BJ (cell line): ENCODE results near the gene JCHAIN. TPM values are rescaled to one million over a fixed set of nuclear protein-coding genes. Genes with fewer than 3 reads are reported as not detected.

Experiments
- CTCF ChIA-PET: fragments of 350-600 bp; formaldehyde crosslinking; extraction: SDS; loops from one replicate; lab custom pipeline; 2021; ENCODE audit warnings: antibody characterized with exemption, inconsistent platforms; lab: Yijun Ruan, JAX
- POLR2A ChIA-PET: fragments of 300-600 bp; sonication (Branson Sonifier 250); formaldehyde crosslinking; extraction: SDS; loops from one replicate; lab custom pipeline; 2021; ENCODE audit warnings: antibody characterized with exemption; lab: Charles Lee
- DNase-seq: peaks from one replicate; pipeline ENCODE4 v3.0.0-alpha.2; 2011; ENCODE audit warnings: low read depth
- H3K27me3 ChIP-seq: 2 replicates; pipeline ENCODE4 v1.6.0; 2011; ENCODE audit warnings: low read length; ENCODE audit not compliant: control insufficient read depth, insufficient read depth
- H3K36me3 ChIP-seq: 2 replicates; pipeline ENCODE4 v1.5.1; 2011; ENCODE audit warnings: low read length; ENCODE audit not compliant: control insufficient read depth, insufficient read depth
- H3K4me3 ChIP-seq: 2 replicates; pipeline ENCODE4 v1.5.1; 2011; ENCODE audit warnings: low read depth, mild to moderate bottlenecking, control low read depth, low read length
- polyA plus RNA-seq: library from polyadenylated mRNA; depleted of rRNA; stranded (reverse); fragments of >200 nt; gene quantifications from 2 replicates; pipeline ENCODE4 v1.2.3, GENCODE V29; 2011
- TF ChIP-seq, protein P1 (sequence below): IDR thresholded peaks from 2 replicates; pipeline ENCODE4 v1.5.1; 2011; ENCODE audit warnings: low read depth, mild to moderate bottlenecking, control low read depth, inconsistent platforms, low read length, moderate library complexity; ENCODE audit not compliant: insufficient read depth

JCHAIN gene
- polyA plus RNA-seq, 1 experiment: 8.5 TPM

DNA sequence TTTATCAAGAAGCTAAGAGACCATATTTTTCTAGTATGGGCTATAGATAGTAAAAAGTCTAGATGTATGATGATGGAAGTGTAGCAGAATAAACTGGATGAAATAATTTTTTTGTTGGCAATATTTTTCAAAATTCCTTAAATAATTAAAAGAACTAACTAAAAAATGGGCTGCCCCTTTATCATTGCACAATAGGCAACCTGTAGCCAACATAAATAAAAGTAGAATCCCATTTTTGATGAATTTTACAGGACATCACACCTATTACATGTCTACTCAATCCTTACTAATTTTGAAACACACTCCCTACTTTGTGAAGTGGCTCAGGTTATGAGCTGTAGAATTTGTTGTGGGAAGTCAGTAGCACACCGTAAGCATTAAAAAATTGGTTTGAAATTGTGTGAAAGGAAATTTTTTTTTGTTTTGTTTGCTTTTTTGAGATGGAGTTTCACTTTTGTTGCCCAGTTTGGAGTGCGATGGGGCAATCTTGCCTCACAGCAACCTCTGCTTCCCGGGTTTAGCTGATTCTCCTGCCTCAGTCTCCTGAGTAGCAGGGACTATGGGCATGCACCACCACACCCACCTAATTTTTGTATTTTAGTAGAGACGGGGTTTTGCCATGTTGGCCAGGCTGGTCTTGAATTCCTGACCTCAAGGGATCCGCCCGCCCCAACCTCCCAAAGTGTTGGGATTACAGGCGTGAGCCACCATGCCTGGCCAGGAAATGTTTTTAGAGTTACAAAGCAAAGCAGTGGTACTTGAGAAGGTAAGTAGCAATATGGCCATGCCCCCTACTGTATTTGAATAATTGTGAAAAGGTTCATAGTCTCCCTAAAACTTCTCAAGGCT lies 46.5 kb upstream of the JCHAIN start:
- Histone ChIP-seq H3K27me3 (no peaks in the 10 kb centered on the region), H3K4me3 (no peak overlapping the region), H3K36me3 (no peaks in the 10 kb centered on the region)
- CTCF ChIA-PET: interaction anchor here (1.1 kb wide), 1 partner anchor 8 kb away, joined by 4 read pairs; the partner anchor contains the start of gene RUFY3
- no peak for DNase-seq
- TF ChIP-seq, protein P1, sequence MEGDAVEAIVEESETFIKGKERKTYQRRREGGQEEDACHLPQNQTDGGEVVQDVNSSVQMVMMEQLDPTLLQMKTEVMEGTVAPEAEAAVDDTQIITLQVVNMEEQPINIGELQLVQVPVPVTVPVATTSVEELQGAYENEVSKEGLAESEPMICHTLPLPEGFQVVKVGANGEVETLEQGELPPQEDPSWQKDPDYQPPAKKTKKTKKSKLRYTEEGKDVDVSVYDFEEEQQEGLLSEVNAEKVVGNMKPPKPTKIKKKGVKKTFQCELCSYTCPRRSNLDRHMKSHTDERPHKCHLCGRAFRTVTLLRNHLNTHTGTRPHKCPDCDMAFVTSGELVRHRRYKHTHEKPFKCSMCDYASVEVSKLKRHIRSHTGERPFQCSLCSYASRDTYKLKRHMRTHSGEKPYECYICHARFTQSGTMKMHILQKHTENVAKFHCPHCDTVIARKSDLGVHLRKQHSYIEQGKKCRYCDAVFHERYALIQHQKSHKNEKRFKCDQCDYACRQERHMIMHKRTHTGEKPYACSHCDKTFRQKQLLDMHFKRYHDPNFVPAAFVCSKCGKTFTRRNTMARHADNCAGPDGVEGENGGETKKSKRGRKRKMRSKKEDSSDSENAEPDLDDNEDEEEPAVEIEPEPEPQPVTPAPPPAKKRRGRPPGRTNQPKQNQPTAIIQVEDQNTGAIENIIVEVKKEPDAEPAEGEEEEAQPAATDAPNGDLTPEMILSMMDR: no peak
- POLR2A ChIA-PET: no interaction called here

DNA sequence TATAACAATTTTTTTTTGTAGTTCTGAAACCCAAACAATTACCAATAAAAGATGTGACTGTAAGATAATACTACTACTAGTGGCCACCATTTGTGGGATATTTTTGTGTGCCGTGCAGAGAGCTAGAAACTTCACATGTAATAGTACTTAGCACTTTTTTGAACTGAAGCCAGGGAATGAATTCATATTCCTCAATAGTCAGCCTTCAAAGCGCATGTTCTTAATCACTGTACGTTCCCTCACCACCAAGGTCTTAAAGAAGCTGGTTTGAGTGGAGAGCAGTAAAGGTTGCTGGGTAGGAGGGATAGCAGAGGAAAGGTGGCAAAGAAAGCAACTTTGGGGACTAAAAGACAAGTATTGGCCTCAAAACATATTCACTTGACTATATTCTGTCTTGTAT lies 45.8 kb upstream of the JCHAIN start:
- ChIA-PET POLR2A (no interaction called here), CTCF (interaction anchor here (1.1 kb wide), 1 partner anchor 9 kb away, joined by 4 read pairs; the partner anchor contains the start of gene RUFY3)
- H3K4me3 ChIP-seq: no peak overlapping the region
- no peak for DNase-seq
- no peaks in the 10 kb centered on the region for H3K36me3 ChIP-seq
- TF ChIP-seq, protein P1: no peak
- no peaks in the 10 kb centered on the region for H3K27me3 ChIP-seq

DNA sequence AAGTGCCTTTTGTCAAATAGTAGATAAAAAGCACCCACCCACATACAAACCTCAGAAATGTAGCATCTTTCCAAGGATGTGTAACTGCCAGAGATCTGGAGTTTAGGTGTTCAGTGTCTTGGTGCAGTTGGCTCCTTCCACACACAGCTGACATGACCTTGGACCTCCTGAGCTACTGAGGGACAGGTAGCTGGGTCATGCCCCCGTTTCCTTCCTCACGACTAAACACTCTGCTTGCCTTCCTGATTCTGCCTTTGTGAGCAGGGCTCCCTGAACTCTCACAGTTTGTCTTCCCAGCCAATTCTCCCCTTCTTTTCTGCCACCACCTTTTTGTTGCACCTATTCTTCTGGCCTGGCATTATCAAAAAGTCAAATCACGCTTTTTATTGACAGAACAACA lies 45.3 kb upstream of the JCHAIN start:
- ChIA-PET CTCF (no interaction called here), POLR2A (no interaction called here)
- TF ChIP-seq, protein P1: no peak
- H3K27me3 ChIP-seq: no peaks in the 10 kb centered on the region
- DNase-seq: no peak
- H3K4me3 ChIP-seq: no peak overlapping the region
- no peaks in the 10 kb centered on the region for H3K36me3 ChIP-seq

DNA sequence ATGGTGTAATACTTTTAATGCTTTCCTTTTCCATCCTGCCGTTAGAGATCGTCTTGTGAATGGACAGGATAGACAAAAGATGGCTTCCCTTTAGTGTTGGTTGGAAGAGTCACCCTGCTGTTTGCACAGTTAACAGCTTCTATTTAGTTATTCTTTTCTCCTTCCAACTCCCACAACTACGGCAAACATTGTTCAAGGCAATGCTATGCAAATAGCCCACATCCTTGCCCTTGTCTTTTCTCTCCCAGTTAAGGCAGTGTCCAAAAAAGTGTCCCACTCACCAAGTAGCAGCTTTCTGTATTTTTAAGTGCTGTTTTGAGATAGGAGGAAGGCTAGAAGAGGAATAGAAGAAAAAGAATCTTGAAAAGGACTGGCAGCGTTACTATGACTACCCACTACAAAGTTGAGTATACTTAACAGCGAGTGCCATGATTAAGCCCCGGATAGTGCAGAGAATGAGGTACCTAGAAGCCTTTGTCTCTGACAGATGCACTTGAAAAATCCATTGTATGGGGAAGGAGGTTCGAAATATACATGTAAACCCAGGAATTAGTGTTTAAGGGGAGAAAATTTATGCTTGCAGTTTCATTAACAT lies 43.4 kb upstream of the JCHAIN start:
- DNase-seq: no peak
- TF ChIP-seq, protein P1: no peak
- ChIA-PET CTCF (no interaction called here), POLR2A (no interaction called here)
- Histone ChIP-seq H3K4me3 (no peak overlapping the region), H3K27me3 (no peaks in the 10 kb centered on the region), H3K36me3 (no peaks in the 10 kb centered on the region)

DNA sequence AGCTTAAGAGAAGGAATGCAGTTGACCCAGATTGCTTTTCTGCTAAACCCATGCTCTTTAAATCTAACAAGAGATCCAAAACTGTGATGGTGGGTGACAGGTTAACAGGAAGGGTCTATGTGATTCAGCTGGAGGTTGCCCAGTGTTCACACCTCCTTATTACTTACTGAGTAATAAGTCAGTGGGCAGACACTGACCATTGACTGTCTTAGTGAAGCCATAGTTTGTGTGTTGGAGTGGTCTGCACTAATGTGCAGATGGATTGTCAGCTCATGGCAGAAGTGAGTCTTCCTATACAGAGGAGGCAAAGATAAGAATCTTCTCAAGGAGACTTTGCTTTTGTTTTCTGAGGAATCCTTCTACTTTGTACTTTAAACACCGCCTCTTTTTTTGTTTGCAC lies 40.2 kb upstream of the JCHAIN start:
- Histone ChIP-seq H3K36me3 (no peaks in the 10 kb centered on the region), H3K27me3 (no peaks in the 10 kb centered on the region), H3K4me3 (peak overlapping the region; percentile 81)
- CTCF ChIA-PET: interaction anchor here (0.8 to 2.2 kb wide), 6 partner anchors 16 to 55 kb away, joined by 3 to 9 read pairs (median 4); partner anchors contain the start of gene RUFY3
- no peak for DNase-seq
- POLR2A ChIA-PET: no interaction called here
- TF ChIP-seq, protein P1: no peak
